Activated CD8-positive, alpha-beta T cell treated with anti-CD3 and anti-CD28 coated beads, Interleukin-2, amount 10 ng/mL, durations not matched to agents 7 days and 5 days (primary cell): ENCODE results near the gene PPP2R5B. TPM values are rescaled to one million over a fixed set of nuclear protein-coding genes. Genes with fewer than 3 reads are reported as not detected.

ENCODE experiments used
- ATAC-seq: fragments of 150-1000 bp; cut with Tn5 transposase; one replicate; pipeline ENCODE4 v1.10.0; 2021; ENCODE audit warnings: moderate library complexity
- CTCF ChIA-PET: fragments of 350-600 bp; sonication (Branson Sonifier 250); formaldehyde crosslinking; loops from one replicate; lab custom pipeline; 2021; ENCODE audit warnings: antibody characterized with exemption; lab: Charles Lee
- POLR2A ChIA-PET: fragments of 350-600 bp; sonication (Branson Sonifier 250); formaldehyde crosslinking; loops from one replicate; lab custom pipeline; 2021; ENCODE audit warnings: antibody characterized with exemption; lab: Charles Lee
- DNase-seq: peaks from one replicate; pipeline ENCODE4 v3.0.0-alpha.2; 2020
- H3K27ac Mint-ChIP-seq: one replicate; pipeline ENCODE4 v1.8.0; 2021; ENCODE audit warnings: mild to moderate bottlenecking, mixed read lengths
- H3K27me3 Mint-ChIP-seq: one replicate; pipeline ENCODE4 v1.8.0; 2021; ENCODE audit warnings: low read depth, mixed read lengths
- H3K36me3 Mint-ChIP-seq: one replicate; pipeline ENCODE4 v1.8.0; 2021; ENCODE audit warnings: low read depth, mixed read lengths
- H3K4me1 Mint-ChIP-seq: one replicate; pipeline ENCODE4 v1.8.0; 2021; ENCODE audit warnings: low read depth, mixed read lengths
- H3K4me3 Mint-ChIP-seq: one replicate; pipeline ENCODE4 v1.8.0; 2021; ENCODE audit warnings: mild to moderate bottlenecking, mixed read lengths
- H3K9me3 Mint-ChIP-seq: one replicate; pipeline ENCODE4 v1.8.0; 2022; ENCODE audit warnings: mixed read lengths; ENCODE audit not compliant: insufficient read depth
- total RNA-seq, 2 experiments: library from RNA; stranded (reverse); gene quantifications; one replicate each; pipeline ENCODE4 v1.2.3, GENCODE V29; 2021

Gene PPP2R5B
- total RNA-seq, 2 experiments from 2014 or later: 13.7 to 14.0 TPM

GRCh38 chr11:64908766-64909165 lies 15.7 kb upstream of the PPP2R5B start:
- H3K9me3 Mint-ChIP-seq: no peaks in the 10 kb centered on the region
- no peak for ATAC-seq
- POLR2A ChIA-PET: no interaction called here
- no peak for DNase-seq
- no peaks in the 10 kb centered on the region for H3K27me3 Mint-ChIP-seq
- CTCF ChIA-PET: no interaction called here
- H3K4me3 Mint-ChIP-seq: no peak overlapping the region
- peaks cover 2% of the 10 kb centered on the region for H3K4me1 Mint-ChIP-seq
- H3K27ac Mint-ChIP-seq: no peak overlapping the region
- peaks cover 15% of the 10 kb centered on the region for H3K36me3 Mint-ChIP-seq

- ChIA-PET POLR2A (no interaction called here), CTCF (no interaction called here)
- no peaks in the 10 kb centered on the region for H3K27me3 Mint-ChIP-seq
- DNase-seq (no peak), ATAC-seq (no peak)
- H3K9me3 Mint-ChIP-seq: no peaks in the 10 kb centered on the region
- H3K27ac Mint-ChIP-seq: no peak overlapping the region
- H3K4me1 Mint-ChIP-seq: peaks cover 4% of the 10 kb centered on the region
- peaks cover 15% of the 10 kb centered on the region for H3K36me3 Mint-ChIP-seq
- no peak overlapping the region for H3K4me3 Mint-ChIP-seq
These were observed 14.7 kb upstream of the PPP2R5B start for GRCh38 chr11:64909653-64910343.

GRCh38 chr11:64910451-64911093 lies 13.9 kb upstream of the PPP2R5B start:
- H3K9me3 Mint-ChIP-seq: no peaks in the 10 kb centered on the region
- ChIA-PET POLR2A (no interaction called here), CTCF (no interaction called here)
- DNase-seq: no peak
- H3K27ac Mint-ChIP-seq: no peak overlapping the region
- H3K4me3 Mint-ChIP-seq: no peak overlapping the region
- ATAC-seq: no peak
- H3K4me1 Mint-ChIP-seq: peaks cover 8% of the 10 kb centered on the region
- H3K36me3 Mint-ChIP-seq: peaks cover 13% of the 10 kb centered on the region
- H3K27me3 Mint-ChIP-seq: no peaks in the 10 kb centered on the region

- DNase-seq (no peak), ATAC-seq (no peak)
- peaks cover 14% of the 10 kb centered on the region for H3K4me1 Mint-ChIP-seq
- CTCF ChIA-PET: interaction anchor here (1.2 kb wide), 1 partner anchor 63 kb away, joined by 5 read pairs; no protein-coding TSS in a partner anchor
- peaks cover 13% of the 10 kb centered on the region for H3K36me3 Mint-ChIP-seq
- no peaks in the 10 kb centered on the region for H3K9me3 Mint-ChIP-seq
- H3K4me3 Mint-ChIP-seq: no peak overlapping the region
- H3K27me3 Mint-ChIP-seq: no peaks in the 10 kb centered on the region
- no peak overlapping the region for H3K27ac Mint-ChIP-seq
- POLR2A ChIA-PET: no interaction called here
These were observed 13.3 kb upstream of the PPP2R5B start for GRCh38 chr11:64911142-64911541.

GRCh38 chr11:64911689-64912088 lies 12.8 kb upstream of the PPP2R5B start:
- POLR2A ChIA-PET: interaction anchor here (0.8 kb wide), 1 partner anchor 13 kb away, joined by 4 read pairs; the partner anchor contains the start of gene PPP2R5B

GRCh38 chr11:64913171-64913727 lies 11.2 kb upstream of the PPP2R5B start:
- Mint-ChIP-seq H3K27ac (no peak overlapping the region), H3K4me3 (no peak overlapping the region), H3K4me1 (peaks cover 28% of the 10 kb centered on the region), H3K9me3 (no peaks in the 10 kb centered on the region), H3K27me3 (no peaks in the 10 kb centered on the region), H3K36me3 (peaks cover 13% of the 10 kb centered on the region)
- POLR2A ChIA-PET: no interaction called here
- ATAC-seq (no peak), DNase-seq (no peak)
- CTCF ChIA-PET: interaction anchor here (1.0 kb wide), 1 partner anchor 36 kb away, joined by 3 read pairs; no protein-coding TSS in a partner anchor

More at GRCh38 chr11:64911689-64912088, 12.8 kb upstream of the PPP2R5B start:
- Mint-ChIP-seq H3K4me1 (peaks cover 18% of the 10 kb centered on the region), H3K9me3 (no peaks in the 10 kb centered on the region), H3K27ac (no peak overlapping the region), H3K4me3 (no peak overlapping the region), H3K27me3 (no peaks in the 10 kb centered on the region), H3K36me3 (peaks cover 13% of the 10 kb centered on the region)
- CTCF ChIA-PET: interaction anchor here (0.7 to 1.2 kb wide), 3 partner anchors 17 to 64 kb away, joined by 3 to 5 read pairs (median 3); no protein-coding TSS in a partner anchor
- no peak for DNase-seq
- no peak for ATAC-seq

- Mint-ChIP-seq H3K4me3 (no peak overlapping the region), H3K27me3 (no peaks in the 10 kb centered on the region), H3K27ac (no peak overlapping the region), H3K36me3 (peaks cover 11% of the 10 kb centered on the region), H3K4me1 (peaks cover 29% of the 10 kb centered on the region), H3K9me3 (no peaks in the 10 kb centered on the region)
- POLR2A ChIA-PET: no interaction called here
- CTCF ChIA-PET: no interaction called here
- ATAC-seq (no peak), DNase-seq (no peak)
These were observed 10.4 kb upstream of the PPP2R5B start for GRCh38 chr11:64914123-64914522.

- ATAC-seq (no peak), DNase-seq (no peak)
- H3K27me3 Mint-ChIP-seq: no peaks in the 10 kb centered on the region
- peaks cover 29% of the 10 kb centered on the region for H3K4me1 Mint-ChIP-seq
- H3K36me3 Mint-ChIP-seq: peaks cover 11% of the 10 kb centered on the region
- peak overlapping the region; percentile 89 for H3K4me3 Mint-ChIP-seq
- POLR2A ChIA-PET: interaction anchor here (0.7 to 1.4 kb wide), 3 partner anchors 9 to 114 kb away, joined by 3 to 5 read pairs (median 3); partner anchors contain the start of gene PPP2R5B
- peak overlapping the region; percentile 97 for H3K27ac Mint-ChIP-seq
- CTCF ChIA-PET: interaction anchor here (1.3 to 1.5 kb wide), 2 partner anchors 67 to 71 kb away, joined by 3 read pairs; partner anchors contain the start of gene CDC42BPG
- H3K9me3 Mint-ChIP-seq: no peaks in the 10 kb centered on the region
These were observed 9.1 kb upstream of the PPP2R5B start for GRCh38 chr11:64915376-64915887.

GRCh38 chr11:64916040-64916774 lies 8.3 kb upstream of the PPP2R5B start:
- H3K9me3 Mint-ChIP-seq: no peaks in the 10 kb centered on the region
- CTCF ChIA-PET: interaction anchor here (1.0 to 2.1 kb wide), 3 partner anchors 9 to 194 kb away, joined by 3 to 4 read pairs (median 3); no protein-coding TSS in a partner anchor
- H3K27me3 Mint-ChIP-seq: no peaks in the 10 kb centered on the region
- H3K36me3 Mint-ChIP-seq: peaks cover 11% of the 10 kb centered on the region
- peak overlapping the region; percentile 89 for H3K4me3 Mint-ChIP-seq
- DNase-seq: peak; percentile 75
- peaks cover 29% of the 10 kb centered on the region for H3K4me1 Mint-ChIP-seq
- POLR2A ChIA-PET: interaction anchor here (0.7 to 1.4 kb wide), 4 partner anchors 8 to 180 kb away, joined by 3 to 5 read pairs (median 4); partner anchors contain the start of genes PPP2R5B and VPS51
- ATAC-seq: peak; percentile 7
- peak overlapping the region; percentile 97 for H3K27ac Mint-ChIP-seq

GRCh38 chr11:64916775-64917662 lies 7.5 kb upstream of the PPP2R5B start, which contains the start of gene ATG2A:
Gene ATG2A (minus strand): TSS chr11:64917209. CDS start chr11:64917135, 74 bp downstream.
- CTCF ChIA-PET: interaction anchor here (0.9 to 2.2 kb wide), 10 partner anchors 8 to 193 kb away, joined by 3 to 9 read pairs (median 4); partner anchors contain the start of genes BATF2 and CDC42BPG
- Mint-ChIP-seq H3K4me3 (peak within 1 kb of the TSS; percentile 89), H3K27ac (peak within 1 kb of the TSS; percentile 97), H3K4me1 (peaks cover 28% of the 10 kb centered on the region), H3K9me3 (no peaks in the 10 kb centered on the region), H3K27me3 (no peaks in the 10 kb centered on the region), H3K36me3 (peaks cover 4% of the 10 kb centered on the region)
- DNase-seq (peak; percentile 99), ATAC-seq (peak; percentile 99)
- POLR2A ChIA-PET: interaction anchor here (1.0 to 1.4 kb wide), 3 partner anchors 58 to 205 kb away, joined by 3 to 5 read pairs (median 4); partner anchors contain the start of genes FAU, MRPL49 and VPS51
